Epithelial cell of proximal tubule (primary cell): ENCODE measurements around the gene RPS6KA4. TPM values are rescaled to one million over a fixed set of nuclear protein-coding genes. Genes with fewer than 3 reads are reported as not detected.

Source experiments
- DNase-seq: peaks from one replicate; pipeline ENCODE4 v3.0.0-alpha.2; 2011; ENCODE audit warnings: low read depth
- H3K4me3 ChIP-seq: 2 replicates; pipeline ENCODE4 v1.5.1; 2011; ENCODE audit warnings: low read depth, mild to moderate bottlenecking, low read length
- total RNA-seq: library from RNA; depleted of rRNA; stranded (reverse); fragments of >200 nt; gene quantifications from 2 replicates; pipeline ENCODE4 v1.2.3, GENCODE V29; 2015
- TF ChIP-seq, protein P1 (sequence below): conservative IDR thresholded peaks from 2 replicates; pipeline ENCODE4 v1.5.1; 2012; ENCODE audit warnings: low read depth, mild to moderate bottlenecking, low read length

The RPS6KA4 gene
- total RNA-seq, 1 donor from 2014 or later: 37.1 TPM

DNA sequence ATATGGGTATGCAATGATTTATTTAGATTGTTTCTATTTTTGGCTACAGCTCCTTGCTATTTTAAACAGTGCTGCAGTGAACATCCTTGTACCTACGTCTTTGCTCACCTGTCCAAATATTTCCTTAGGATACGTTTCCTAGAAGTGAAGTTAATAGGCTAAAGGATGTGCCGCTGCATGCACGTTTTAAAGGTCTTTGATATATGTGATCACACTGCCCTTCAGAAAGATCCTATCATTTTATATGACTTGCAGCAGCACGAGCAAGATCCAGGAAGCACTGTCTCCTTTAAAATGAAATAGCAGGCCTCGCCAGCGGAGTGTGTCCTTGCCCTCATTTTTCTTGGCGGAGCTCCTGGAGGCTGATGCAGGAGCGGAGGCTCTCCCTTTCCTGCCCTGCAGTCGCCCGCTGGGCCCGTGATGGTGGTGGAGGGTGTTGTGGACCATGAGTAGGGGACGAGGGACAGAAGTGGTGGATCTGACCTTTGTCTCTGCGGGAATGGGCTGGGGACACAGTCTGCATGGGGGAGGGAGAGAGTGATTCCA, 19.4 kb downstream of the RPS6KA4 start:
- no peak for DNase-seq
- TF ChIP-seq, protein P1, sequence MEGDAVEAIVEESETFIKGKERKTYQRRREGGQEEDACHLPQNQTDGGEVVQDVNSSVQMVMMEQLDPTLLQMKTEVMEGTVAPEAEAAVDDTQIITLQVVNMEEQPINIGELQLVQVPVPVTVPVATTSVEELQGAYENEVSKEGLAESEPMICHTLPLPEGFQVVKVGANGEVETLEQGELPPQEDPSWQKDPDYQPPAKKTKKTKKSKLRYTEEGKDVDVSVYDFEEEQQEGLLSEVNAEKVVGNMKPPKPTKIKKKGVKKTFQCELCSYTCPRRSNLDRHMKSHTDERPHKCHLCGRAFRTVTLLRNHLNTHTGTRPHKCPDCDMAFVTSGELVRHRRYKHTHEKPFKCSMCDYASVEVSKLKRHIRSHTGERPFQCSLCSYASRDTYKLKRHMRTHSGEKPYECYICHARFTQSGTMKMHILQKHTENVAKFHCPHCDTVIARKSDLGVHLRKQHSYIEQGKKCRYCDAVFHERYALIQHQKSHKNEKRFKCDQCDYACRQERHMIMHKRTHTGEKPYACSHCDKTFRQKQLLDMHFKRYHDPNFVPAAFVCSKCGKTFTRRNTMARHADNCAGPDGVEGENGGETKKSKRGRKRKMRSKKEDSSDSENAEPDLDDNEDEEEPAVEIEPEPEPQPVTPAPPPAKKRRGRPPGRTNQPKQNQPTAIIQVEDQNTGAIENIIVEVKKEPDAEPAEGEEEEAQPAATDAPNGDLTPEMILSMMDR: no peak
- H3K4me3 ChIP-seq: no peak overlapping the region

DNA sequence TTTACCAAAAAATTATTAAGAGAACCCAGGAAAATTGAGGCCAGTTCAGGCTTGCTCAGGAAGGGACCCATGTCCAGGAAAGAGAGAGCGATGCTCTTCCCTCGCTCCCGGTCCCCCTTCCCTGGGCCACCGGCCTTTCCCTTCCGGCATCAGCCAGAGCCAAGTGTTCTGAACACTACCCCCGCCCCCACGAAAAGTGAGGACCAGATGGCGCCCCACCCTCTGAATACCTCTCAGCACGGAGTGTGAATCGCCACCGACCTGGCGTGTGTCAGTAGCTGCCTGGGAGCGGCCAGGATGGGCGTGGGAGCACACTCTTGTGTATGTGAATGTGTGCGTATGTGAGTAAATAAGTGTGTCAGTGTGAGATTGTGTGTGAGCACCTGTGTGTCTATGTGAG, 20.2 kb downstream of the RPS6KA4 start:
- TF ChIP-seq, protein P1: no peak
- no peak overlapping the region for H3K4me3 ChIP-seq
- DNase-seq: no peak

DNA sequence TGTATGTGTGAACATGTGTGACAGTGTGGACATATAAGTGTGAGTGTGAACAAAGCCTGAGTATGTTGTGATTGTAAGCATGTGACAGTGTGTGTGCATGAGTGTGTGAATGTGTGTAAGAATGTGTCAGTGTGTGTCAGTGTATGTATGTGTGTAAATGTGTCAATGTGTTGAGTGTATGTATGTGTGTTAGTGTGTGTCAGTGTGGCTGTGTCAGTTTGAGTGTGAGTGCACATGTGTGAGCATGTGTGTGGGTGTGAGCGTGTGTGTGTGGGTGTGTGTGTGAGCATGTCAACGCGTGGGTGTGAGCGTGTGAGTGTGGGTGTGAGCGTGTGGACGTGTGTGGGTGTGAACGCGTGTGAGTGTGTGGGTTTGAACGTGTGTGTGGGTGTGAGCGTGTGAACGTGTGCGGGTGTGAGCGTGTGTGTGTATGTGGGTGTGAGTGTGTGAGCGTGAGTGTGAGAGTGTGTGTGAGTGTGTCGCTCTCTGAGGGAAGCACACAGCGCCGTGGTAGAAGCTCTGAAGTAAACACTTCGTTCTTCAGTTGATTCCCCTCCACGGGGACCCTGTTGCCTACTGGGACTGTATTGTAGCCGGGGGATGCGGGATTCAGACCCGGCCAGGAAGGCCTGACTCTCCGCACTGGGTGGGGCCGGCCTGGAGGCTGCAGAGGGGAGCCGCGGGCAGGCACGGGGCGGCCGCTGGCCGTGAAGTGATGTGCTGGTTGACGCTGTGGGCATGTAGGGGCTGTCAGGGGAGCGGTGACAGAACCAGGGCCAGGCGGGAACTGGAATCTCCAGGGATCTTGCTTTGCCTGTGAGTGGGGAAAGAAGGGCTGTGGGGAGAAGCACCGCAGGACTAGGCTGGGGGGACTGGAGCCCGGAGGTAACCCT, 21.1 kb downstream of the RPS6KA4 start:
- TF ChIP-seq, protein P1: no peak
- no peak for DNase-seq
- no peak overlapping the region for H3K4me3 ChIP-seq

DNA sequence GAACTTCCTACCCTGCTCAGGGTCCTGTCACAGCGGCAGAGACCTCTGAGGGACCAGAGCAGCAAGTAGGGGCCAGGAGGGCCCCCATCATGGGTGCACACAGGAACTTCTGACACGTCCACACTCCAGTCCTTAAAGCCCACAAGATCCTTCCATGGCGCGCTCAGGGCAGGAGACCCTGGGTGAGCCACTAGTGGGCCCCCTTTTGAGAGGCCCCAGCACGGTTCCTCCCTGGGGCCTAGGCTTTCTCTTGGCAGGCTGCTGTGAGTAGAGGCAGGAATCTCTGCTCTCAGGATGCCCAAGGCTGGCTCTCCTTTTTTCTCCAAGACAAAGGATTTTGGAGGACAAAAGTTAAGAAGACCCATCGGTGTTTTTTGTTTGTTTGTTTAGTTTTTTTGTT, 22.4 kb downstream of the RPS6KA4 start:
- no peak for DNase-seq
- TF ChIP-seq, protein P1: no peak
- H3K4me3 ChIP-seq: no peak overlapping the region

DNA sequence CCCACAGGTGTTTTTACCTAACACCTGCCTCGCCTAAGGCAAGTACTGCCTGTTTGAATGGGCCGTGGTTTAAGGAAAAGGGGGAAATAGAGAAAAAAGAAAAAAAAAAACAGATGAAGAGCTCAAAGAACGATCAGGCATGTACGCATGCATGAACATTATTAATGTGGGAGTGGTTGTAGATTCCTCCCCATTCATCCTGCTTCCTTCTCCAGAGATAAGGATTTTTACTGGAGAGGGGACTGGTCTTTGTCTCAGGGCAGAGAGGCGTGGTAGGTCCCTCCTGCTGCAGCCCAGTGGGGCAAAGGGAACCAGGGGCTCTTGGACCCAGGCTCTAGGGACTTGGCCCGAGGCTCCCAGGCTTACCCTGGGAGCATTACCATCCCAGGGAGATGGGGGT, 23.1 kb downstream of the RPS6KA4 start:
- no peak overlapping the region for H3K4me3 ChIP-seq
- no peak for DNase-seq
- TF ChIP-seq, protein P1: no peak

DNA sequence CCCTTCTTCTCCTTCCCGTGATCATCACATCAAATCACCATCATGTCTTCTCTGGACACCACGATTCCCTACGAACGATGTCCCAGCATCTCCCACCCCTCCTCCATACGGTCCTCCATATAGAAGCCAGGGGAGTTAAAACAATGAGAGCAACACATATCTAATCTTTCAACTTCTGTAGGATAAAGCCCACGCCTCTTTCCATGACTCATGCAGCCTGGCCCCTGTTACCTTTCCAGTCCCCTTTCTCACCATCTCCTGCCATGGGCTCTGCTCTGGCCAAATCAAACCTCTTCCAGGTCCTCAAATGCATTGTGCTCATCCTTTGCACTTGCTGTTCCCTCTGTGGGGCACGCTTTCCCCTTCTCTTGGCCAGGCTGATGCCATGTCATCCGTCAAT, 23.6 kb downstream of the RPS6KA4 start:
- no peak overlapping the region for H3K4me3 ChIP-seq
- TF ChIP-seq, protein P1: no peak
- DNase-seq: no peak
